ENCODE measurements around the gene IFI27L1.

The IFI27L1 gene

DNA sequence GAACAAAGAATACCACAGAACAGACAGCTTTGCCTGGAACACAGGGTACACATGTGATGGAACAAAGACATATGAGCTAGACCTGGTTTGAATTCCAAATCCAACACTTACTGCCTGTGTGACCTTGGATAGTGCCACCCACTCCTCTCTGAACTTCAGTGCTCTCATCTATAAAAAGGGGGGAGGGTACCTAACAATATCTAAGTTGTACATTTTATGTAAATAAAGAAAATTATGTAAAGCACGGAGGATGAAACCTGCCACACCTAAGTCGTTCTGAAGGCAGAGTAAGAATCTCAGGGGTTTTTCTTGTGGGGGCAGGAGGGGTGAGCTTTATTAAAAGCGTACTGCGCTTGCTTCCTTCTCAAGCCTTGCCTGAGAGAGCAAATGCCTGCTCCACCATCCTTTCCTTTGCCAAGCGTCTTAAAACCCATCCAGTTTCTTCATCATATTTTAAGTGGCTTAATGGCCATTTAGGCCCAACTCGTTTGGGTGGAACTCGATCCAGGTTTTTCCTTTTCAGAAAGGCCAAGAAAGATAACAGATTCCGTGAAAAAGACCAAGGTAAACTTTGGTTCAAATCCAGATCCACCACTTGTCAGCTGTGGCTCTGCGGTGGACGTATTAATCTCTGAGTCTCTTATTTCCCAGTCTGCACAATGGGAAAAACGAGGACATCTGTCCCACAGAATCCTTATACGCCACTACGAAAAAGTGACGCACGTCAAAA lies 1.1 kb upstream of the IFI27L1 start:
- DNase-seq (ENCODE audit: low read depth in 4 of 4, low spot score in 1 of 4) = no peak

DNA sequence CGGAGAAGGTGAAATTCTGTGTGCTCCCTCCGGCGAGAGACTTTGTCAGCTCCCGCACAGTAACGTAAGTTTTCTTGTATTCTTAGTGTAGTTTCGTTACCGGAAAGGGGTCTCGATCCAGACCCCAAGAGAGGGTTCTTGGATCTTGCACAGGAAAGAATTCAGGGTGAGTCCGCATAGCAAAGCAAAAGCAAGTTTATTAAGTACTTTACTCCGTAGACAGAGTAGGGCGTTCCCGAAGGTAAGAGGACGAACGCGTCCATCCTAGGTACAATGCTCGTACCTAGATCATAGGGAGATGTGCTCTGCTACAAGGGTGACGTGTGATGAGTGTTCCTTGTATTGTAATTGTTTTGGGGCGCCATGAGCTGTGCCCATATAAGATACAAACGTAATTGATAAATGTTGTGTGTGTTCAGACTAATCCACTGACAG lies 293 bp downstream of the IFI27L1 start:
- no peak for DNase-seq (ENCODE audit: low read depth in 4 of 4, low spot score in 1 of 4)

GRCh38 chr14:94087891-94088290 lies 6.8 kb downstream of the IFI27L1 start:
- no peak for DNase-seq (ENCODE audit: low read depth in 4 of 4, low spot score in 1 of 4)

GRCh38 chr14:94088516-94088915 lies 7.4 kb downstream of the IFI27L1 start:
- no peak for DNase-seq (ENCODE audit: low read depth in 4 of 4, low spot score in 1 of 4)

DNA sequence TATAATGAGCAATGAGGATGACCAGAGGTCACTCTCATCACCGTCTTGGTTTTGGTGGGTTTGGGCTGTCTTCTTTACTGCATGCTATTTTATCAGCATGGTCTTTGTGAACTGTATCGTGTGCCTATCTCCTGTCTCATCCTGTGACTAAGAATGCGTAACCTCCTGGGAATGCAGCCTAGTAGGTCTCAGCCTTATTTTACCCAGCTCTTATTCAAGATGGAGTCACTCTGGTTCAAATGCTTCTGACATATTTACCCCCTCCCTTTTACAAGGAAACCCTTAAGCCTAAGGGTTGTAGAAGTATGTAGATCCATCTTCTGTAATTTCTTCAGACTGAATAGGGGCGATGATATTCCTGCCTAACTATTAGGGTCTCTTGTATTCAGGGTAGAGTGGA lies 8.4 kb downstream of the IFI27L1 start:
- no peak for DNase-seq (ENCODE audit: low read depth in 4 of 4, low spot score in 1 of 4)

GRCh38 chr14:94093418-94093817 lies 12.3 kb downstream of the IFI27L1 start:
- no peak for DNase-seq (ENCODE audit: low read depth in 4 of 4, low spot score in 1 of 4)

DNA sequence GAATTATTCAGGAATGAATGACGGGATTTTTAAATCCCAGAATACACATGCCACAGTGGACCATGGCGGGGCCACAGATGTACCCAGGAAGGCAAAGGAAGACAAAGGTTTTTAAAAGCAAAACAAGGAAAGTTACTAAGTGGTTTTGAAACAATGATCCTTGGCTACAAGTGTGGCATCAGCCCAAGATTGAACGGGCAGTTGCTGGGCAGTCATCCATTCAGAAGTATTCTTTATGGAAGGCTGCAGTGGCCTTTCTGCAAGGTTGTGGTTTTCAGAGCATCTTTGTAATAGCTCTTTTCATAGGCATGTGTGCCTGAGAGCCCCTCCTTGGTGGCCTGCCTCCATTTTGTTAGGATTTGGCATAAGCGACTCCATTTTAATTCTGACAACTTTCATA lies 16.0 kb downstream of the IFI27L1 start:
- no peak for DNase-seq (ENCODE audit: low read depth in 4 of 4, low spot score in 1 of 4)

DNA sequence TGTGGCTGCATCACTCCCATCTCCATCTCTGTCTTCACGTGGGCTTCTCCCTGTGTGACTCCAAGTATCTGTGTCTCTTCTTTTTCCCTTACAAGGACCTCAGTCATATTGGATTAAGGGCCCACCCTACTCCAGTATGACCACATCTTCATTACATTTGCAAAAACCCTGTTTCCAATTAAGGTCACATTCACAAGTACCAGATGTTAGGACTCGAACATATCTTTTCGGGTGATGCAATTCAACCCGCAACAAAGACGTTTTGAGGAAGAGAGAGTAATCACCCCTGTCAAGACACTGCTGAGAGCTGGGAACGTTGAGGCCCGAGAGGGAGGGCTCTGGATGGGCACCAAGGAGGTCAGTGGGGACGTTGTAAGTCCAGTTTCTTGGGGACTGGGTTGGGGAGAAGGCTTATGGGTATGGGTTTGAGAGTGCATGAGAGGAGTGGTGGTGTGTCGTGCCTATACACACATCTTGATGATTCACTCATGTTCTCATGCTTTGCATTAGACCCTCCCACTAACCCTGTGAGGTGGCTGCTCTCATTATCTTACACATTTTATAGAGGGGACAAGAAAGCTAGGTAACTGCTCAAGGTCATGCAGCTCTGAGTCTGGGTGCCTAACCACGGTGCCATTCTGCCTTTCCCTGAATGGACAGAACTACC lies 17.3 kb downstream of the IFI27L1 start:
- no peak for DNase-seq (ENCODE audit: low read depth in 4 of 4, low spot score in 1 of 4)

- no peak for DNase-seq (ENCODE audit: low read depth in 4 of 4, low spot score in 1 of 4)
Observed at GRCh38 chr14:94099006-94099405, 17.9 kb downstream of the IFI27L1 start.

- no peak for DNase-seq (ENCODE audit: low read depth in 4 of 4, low spot score in 1 of 4)
Observed at GRCh38 chr14:94100847-94101246, 19.7 kb downstream of the IFI27L1 start.

- DNase-seq (ENCODE audit: low read depth in 4 of 4, low spot score in 1 of 4) = no peak
Observed at GRCh38 chr14:94101748-94102147, 20.6 kb downstream of the IFI27L1 start.

- no peak for DNase-seq (ENCODE audit: low read depth in 4 of 4, low spot score in 1 of 4)
Observed at GRCh38 chr14:94102768-94103482, 21.8 kb downstream of the IFI27L1 start.

DNA sequence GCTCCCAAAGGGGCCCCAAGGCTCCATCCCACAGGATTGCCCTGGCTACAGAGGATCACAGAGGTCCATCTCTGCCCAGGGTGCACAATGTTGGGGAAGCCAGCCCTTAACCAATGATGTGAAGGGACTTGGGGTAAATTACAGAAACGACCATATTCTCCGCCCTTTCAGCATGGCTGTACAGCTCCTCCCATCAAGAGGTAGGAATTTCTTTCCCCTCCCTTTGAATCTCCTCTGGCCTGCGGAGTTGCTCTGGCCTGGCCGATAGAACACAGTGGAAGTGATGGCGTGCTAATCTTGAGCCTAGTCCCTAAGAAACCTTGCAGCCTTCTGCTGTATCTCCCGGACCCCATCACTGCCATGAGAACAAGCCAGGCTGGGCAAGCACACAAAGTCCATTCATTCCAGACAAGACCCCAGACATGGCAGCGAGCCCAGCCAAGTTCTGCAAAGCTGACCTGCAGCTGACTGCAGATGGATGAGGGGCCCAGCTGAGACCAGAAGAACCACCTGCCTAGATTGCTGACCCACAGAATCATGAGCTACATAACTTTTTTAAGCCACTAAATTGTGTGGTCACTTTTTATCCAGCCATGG lies 22.5 kb downstream of the IFI27L1 start:
- DNase-seq (ENCODE audit: low read depth in 4 of 4, low spot score in 1 of 4) = no peak

DNA sequence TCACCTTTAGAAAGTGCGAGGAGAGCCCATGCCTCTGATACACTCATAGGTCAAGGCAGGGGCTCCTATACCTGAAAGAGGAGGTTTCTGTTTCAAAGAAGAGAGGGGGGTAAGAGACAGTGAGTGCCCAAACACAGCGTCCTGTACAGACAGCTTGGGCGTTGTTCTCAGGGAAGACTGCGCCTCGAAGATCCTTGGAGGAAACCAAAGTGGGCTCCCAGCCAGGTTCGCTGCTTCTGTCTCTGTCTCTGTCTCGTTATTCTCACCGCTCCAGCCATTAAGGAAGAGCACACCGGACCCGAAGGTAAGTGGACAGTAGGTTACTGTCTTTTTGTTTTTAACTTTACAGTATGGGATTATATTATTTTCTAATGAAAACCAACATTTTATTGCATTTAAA lies 23.6 kb downstream of the IFI27L1 start:
- no peak for DNase-seq (ENCODE audit: low read depth in 4 of 4, low spot score in 1 of 4)

DNA sequence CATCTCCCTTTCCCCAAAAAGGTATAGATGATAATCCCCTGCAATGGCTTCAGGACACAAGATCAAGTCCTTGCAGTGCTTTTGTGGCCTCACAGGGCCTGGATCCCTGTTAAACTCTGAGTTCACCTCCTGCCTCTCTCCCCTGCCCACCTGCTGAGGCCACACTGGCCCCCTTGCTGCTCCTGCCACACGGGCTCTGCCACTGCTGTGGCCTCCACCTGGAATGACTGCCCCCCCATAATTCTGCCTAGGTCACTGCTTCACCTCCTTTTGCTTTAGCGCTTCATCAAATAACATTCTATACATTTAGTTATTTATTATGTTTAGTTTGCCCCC lies 28.8 kb downstream of the IFI27L1 start:
- no peak for DNase-seq (ENCODE audit: low read depth in 4 of 4, low spot score in 1 of 4)

GRCh38 chr14:94110552-94111181 lies 29.6 kb downstream of the IFI27L1 start, which contains the start of gene IFI27:
IFI27 (plus strand) TSS chr14:94110736.
- DNase-seq (ENCODE audit: low read depth in 4 of 4, low spot score in 1 of 4) = no peak

- DNase-seq (ENCODE audit: low read depth in 4 of 4, low spot score in 1 of 4) = no peak
Observed at GRCh38 chr14:94111276-94112095, 30.4 kb downstream of the IFI27L1 start.

- no peak for DNase-seq (ENCODE audit: low read depth in 4 of 4, low spot score in 1 of 4)
Observed at GRCh38 chr14:94112513-94113063, 31.5 kb downstream of the IFI27L1 start.

DNA sequence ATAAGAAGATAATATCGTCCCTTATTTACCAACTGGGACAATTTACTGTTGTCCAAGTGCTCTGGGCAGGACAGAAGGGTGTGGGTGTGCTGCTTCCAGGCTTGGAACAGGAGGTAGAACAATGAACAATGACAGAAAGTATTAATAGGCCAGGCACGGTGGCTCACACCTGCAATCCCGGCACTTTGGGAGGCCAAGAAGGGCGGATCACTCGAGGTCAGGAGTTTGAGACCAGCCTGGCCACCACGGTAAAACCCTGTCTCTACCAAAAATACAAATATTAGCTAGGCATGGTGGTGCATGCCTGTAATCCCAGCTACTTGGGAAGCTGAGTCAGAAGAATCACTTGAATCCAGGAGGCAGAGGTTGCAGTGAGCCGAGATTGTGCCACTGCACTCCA lies 32.0 kb downstream of the IFI27L1 start:
- DNase-seq (ENCODE audit: low read depth in 4 of 4, low spot score in 1 of 4) = no peak

DNA sequence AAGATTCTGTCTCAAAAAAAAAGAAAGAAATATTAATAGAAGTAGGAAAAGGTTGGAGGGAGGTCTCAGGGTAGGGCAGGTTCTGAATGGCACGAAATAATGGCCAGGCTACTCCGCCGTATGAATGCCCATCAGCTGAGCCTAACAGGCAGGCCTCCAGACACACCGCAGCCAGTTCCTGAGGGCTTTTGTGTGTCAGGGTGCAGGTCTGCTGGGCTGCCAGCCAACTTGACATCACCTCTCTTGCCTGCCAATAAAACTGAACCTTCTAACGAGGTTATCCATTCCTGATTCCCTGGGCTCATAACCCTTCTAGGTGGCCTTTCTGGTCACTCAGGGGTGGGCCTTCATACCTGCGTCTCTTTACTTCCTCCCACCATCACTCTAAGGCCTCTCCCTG lies 32.4 kb downstream of the IFI27L1 start:
- no peak for DNase-seq (ENCODE audit: low read depth in 4 of 4, low spot score in 1 of 4)

All from stimulated activated CD4-positive, alpha-beta T cell treated with anti-CD3 and anti-CD28 coated beads, Interleukin-1b, Interleukin-23, amount 100 ng/mL, for 24 hours (primary cell).